ENCODE results near the gene CPN2.

DNA sequence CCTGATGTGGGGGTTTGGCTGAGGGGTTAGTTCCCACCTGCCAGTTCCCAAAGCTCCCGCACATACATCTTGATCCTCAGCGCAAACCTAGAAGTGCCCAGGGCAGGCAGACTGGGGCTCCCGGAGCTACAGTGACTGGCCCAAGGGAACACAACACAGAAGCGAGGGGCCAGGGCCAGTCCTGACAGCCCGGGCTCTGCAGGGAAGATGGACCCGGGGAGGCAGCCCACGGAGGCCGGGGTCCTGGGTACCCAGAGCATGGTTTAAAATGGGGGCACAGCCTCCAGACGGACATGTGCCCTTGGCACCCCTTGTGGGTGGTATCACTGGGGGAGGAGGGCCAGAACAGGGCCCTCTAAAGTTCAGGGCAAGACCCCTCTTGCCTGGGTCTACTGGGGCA, 5.1 kb downstream of the CPN2 start:
- TF ChIP-seq ZFP36L1 (CRISPR knock-in tag; IDR thresholded peaks at IDR 0.05) (no peak), EHMT2 (IDR thresholded peaks at IDR 0.05; ENCODE audit: borderline replicate concordance, low read depth, low read length) (no peak), SOX6 (IDR thresholded peaks at IDR 0.05) (no peak), SOX6 (CRISPR knock-in tag; IDR thresholded peaks at IDR 0.05) (no peak), ELF4 (CRISPR knock-in tag; IDR thresholded peaks at IDR 0.05; ENCODE audit: borderline replicate concordance) (no peak), FOXK1 (CRISPR knock-in tag; IDR thresholded peaks at IDR 0.05; ENCODE audit: borderline replicate concordance, low read depth) (no peak), MYC (CRISPR knock-in tag; IDR thresholded peaks at IDR 0.05; ENCODE audit: borderline replicate concordance) (no peak), SRF (IDR thresholded peaks at IDR 0.05; ENCODE audit: low read depth, low read length) (no peak), NR2C2 (CRISPR knock-in tag; IDR thresholded peaks at IDR 0.05; ENCODE audit: borderline replicate concordance) (no peak)
- TF ChIP-seq, protein P1, sequence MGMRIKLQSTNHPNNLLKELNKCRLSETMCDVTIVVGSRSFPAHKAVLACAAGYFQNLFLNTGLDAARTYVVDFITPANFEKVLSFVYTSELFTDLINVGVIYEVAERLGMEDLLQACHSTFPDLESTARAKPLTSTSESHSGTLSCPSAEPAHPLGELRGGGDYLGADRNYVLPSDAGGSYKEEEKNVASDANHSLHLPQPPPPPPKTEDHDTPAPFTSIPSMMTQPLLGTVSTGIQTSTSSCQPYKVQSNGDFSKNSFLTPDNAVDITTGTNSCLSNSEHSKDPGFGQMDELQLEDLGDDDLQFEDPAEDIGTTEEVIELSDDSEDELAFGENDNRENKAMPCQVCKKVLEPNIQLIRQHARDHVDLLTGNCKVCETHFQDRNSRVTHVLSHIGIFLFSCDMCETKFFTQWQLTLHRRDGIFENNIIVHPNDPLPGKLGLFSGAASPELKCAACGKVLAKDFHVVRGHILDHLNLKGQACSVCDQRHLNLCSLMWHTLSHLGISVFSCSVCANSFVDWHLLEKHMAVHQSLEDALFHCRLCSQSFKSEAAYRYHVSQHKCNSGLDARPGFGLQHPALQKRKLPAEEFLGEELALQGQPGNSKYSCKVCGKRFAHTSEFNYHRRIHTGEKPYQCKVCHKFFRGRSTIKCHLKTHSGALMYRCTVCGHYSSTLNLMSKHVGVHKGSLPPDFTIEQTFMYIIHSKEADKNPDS (CRISPR knock-in tag; IDR thresholded peaks at IDR 0.05), result no peak
- TF ChIP-seq, protein P2, sequence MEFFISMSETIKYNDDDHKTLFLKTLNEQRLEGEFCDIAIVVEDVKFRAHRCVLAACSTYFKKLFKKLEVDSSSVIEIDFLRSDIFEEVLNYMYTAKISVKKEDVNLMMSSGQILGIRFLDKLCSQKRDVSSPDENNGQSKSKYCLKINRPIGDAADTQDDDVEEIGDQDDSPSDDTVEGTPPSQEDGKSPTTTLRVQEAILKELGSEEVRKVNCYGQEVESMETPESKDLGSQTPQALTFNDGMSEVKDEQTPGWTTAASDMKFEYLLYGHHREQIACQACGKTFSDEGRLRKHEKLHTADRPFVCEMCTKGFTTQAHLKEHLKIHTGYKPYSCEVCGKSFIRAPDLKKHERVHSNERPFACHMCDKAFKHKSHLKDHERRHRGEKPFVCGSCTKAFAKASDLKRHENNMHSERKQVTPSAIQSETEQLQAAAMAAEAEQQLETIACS (CRISPR knock-in tag; IDR thresholded peaks at IDR 0.05), result no peak
- TF ChIP-seq, protein P3, sequence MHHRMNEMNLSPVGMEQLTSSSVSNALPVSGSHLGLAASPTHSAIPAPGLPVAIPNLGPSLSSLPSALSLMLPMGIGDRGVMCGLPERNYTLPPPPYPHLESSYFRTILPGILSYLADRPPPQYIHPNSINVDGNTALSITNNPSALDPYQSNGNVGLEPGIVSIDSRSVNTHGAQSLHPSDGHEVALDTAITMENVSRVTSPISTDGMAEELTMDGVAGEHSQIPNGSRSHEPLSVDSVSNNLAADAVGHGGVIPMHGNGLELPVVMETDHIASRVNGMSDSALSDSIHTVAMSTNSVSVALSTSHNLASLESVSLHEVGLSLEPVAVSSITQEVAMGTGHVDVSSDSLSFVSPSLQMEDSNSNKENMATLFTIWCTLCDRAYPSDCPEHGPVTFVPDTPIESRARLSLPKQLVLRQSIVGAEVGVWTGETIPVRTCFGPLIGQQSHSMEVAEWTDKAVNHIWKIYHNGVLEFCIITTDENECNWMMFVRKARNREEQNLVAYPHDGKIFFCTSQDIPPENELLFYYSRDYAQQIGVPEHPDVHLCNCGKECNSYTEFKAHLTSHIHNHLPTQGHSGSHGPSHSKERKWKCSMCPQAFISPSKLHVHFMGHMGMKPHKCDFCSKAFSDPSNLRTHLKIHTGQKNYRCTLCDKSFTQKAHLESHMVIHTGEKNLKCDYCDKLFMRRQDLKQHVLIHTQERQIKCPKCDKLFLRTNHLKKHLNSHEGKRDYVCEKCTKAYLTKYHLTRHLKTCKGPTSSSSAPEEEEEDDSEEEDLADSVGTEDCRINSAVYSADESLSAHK (CRISPR knock-in tag; IDR thresholded peaks at IDR 0.05; ENCODE audit: borderline replicate concordance), result no peak
